SK-N-SH (cell line): ENCODE data around the gene KRT33A. TPM values are rescaled to one million over a fixed set of nuclear protein-coding genes. Genes with fewer than 3 reads are reported as not detected.

Experiments
- CTCF ChIA-PET: fragments of 300-600, 350-600 bp; formaldehyde crosslinking; extraction: SDS; loops from one replicate; lab custom pipeline; 2021; lab: Yijun Ruan, JAX
- POLR2A ChIA-PET: fragments of 350-600 bp; sonication (Branson Sonifier 250); formaldehyde crosslinking; extraction: SDS; loops from one replicate; lab custom pipeline; 2020; ENCODE audit warnings: antibody characterized with exemption, inconsistent platforms; lab: Yijun Ruan, JAX
- DNase-seq: peaks from one replicate; pipeline ENCODE4 v3.0.0; 2012
- H2AFZ ChIP-seq: fragments of 200-600 bp; sonication (generic); 2 replicates; pipeline ENCODE4 v1.8.1; 2016; ENCODE audit warnings: antibody characterized with exemption, mild to moderate bottlenecking, low read depth
- H3F3A ChIP-seq: fragments of 200-600 bp; sonication (generic); replicated peaks from 2 replicates; pipeline ENCODE3; 2016; ENCODE audit warnings: antibody characterized with exemption, mild to moderate bottlenecking; ENCODE audit not compliant: insufficient read depth
- H3K27ac ChIP-seq, 2 experiments: fragments of 200-500 bp in 1 of 2; fragments of 200-600 bp in 1 of 2; sonication (Bioruptor generic) in 1 of 2; sonication (generic), shearing (Covaris generic) in 1 of 2; 2 replicates each; pipeline versions ENCODE4 v1.5.1 to v1.6.1; 2014 to 2016; ENCODE audit warnings: low read depth in 2 of 2, inconsistent platforms in 1 of 2, low read length in 1 of 2, mild to moderate bottlenecking in 1 of 2, mixed read lengths in 1 of 2
- H3K27me3 ChIP-seq: fragments of 200-600 bp; sonication (generic), shearing (Covaris generic); 2 replicates; pipeline ENCODE4 v1.6.1; 2016; ENCODE audit warnings: mixed run types; ENCODE audit not compliant: insufficient read depth
- H3K36me3 ChIP-seq, 2 experiments: fragments of 200-500 bp in 1 of 2; fragments of 200-600 bp in 1 of 2; sonication (Bioruptor generic) in 1 of 2; sonication (generic) in 1 of 2; replicated peaks in 1 of 2; 2 replicates each; pipeline versions ENCODE3 to v1.5.1; 2014 to 2016; ENCODE audit warnings: low read length in 1 of 2, mild to moderate bottlenecking in 1 of 2; ENCODE audit not compliant: insufficient read depth in 2 of 2, control insufficient read depth in 1 of 2
- H3K4me1 ChIP-seq, 2 experiments: fragments of 200-500 bp in 1 of 2; fragments of 200-600 bp in 1 of 2; sonication (Bioruptor generic) in 1 of 2; sonication (generic), shearing (Covaris generic) in 1 of 2; 2 replicates each; pipeline versions ENCODE4 v1.5.1 to v1.6.1; 2014 to 2016; ENCODE audit warnings: low read depth in 1 of 2, low read length in 1 of 2, mixed run types in 1 of 2; ENCODE audit not compliant: insufficient read depth in 2 of 2, control insufficient read depth in 1 of 2
- H3K4me2 ChIP-seq: fragments of 200-600 bp; sonication (generic), shearing (Covaris generic); 2 replicates; pipeline ENCODE4 v1.6.1; 2017; ENCODE audit warnings: mixed run types
- H3K4me3 ChIP-seq, 2 experiments: fragments of 200-500 bp in 1 of 2; fragments of 200-600 bp in 1 of 2; sonication (Bioruptor generic) in 1 of 2; sonication (generic), shearing (Covaris generic) in 1 of 2; 2 replicates each; pipeline versions ENCODE4 v1.5.1 to v1.8.1; 2014 to 2016; ENCODE audit warnings: low read depth in 2 of 2, inconsistent platforms in 1 of 2, low read length in 1 of 2, mild to moderate bottlenecking in 1 of 2, mixed read lengths in 1 of 2, moderate library complexity in 1 of 2
- H3K79me2 ChIP-seq: fragments of 200-600 bp; sonication (generic); 2 replicates; pipeline ENCODE4 v1.8.1; 2017; ENCODE audit warnings: mild to moderate bottlenecking; ENCODE audit not compliant: insufficient read depth
- H3K9ac ChIP-seq: fragments of 200-600 bp; sonication (generic); 2 replicates; pipeline ENCODE4 v1.6.1; 2017; ENCODE audit warnings: mixed run types
- H3K9me2 ChIP-seq: fragments of 200-600 bp; sonication (generic); 2 replicates; pipeline ENCODE4 v1.6.1; 2017; ENCODE audit warnings: mixed run types
- H3K9me3 ChIP-seq: fragments of 200-600 bp; sonication (generic); 2 replicates; pipeline ENCODE4 v1.6.1; 2017; ENCODE audit warnings: mixed run types, mild to moderate bottlenecking, moderate library complexity
- H4K20me1 ChIP-seq: fragments of 200-600 bp; sonication (generic); 2 replicates; pipeline ENCODE4 v1.6.1; 2017; ENCODE audit warnings: mild to moderate bottlenecking, mixed run types; ENCODE audit not compliant: insufficient read depth
- FOXM1 ChIP-seq: IDR thresholded peaks from 2 replicates; pipeline ENCODE4 v1.4.0; 2012; ENCODE audit warnings: low read depth, mild to moderate bottlenecking
- GABPA ChIP-seq: IDR thresholded peaks from 2 replicates; pipeline ENCODE4 v1.4.0; 2012; ENCODE audit warnings: low read depth, mild to moderate bottlenecking
- POLR2AphosphoS5 ChIP-seq: IDR thresholded peaks from 2 replicates; pipeline ENCODE4 v1.6.1; 2012; ENCODE audit warnings: low read depth, low read length
- RCOR1 ChIP-seq: fragments of 150-350 bp; IDR thresholded peaks from 2 replicates; pipeline ENCODE4 v1.6.1; 2017; ENCODE audit warnings: antibody characterized with exemption, low read length
- RXRA ChIP-seq: IDR thresholded peaks from 2 replicates; pipeline ENCODE4 v1.4.0; 2012; ENCODE audit warnings: low read depth, mild to moderate bottlenecking, borderline replicate concordance
- TEAD4 ChIP-seq: IDR thresholded peaks from 2 replicates; pipeline ENCODE4 v1.4.0; 2012; ENCODE audit warnings: mild to moderate bottlenecking, borderline replicate concordance; ENCODE audit not compliant: insufficient read depth
- WGBS: methylation state at CpG from one replicate; pipeline ENCODE4 v1.1.6; 2017; ENCODE audit warnings: low lambda C conversion rate; 5-methylcytosine and 5-hydroxymethylcytosine counted together
- polyA plus RNA-seq, 3 experiments: library from polyadenylated mRNA; depleted of rRNA; stranded (reverse); fragments of >200 nt; gene quantifications; 2 replicates each; pipeline ENCODE4 v1.2.3, GENCODE V29; 2012
- TF ChIP-seq, protein P1 (sequence below): fragments of 150-350 bp; IDR thresholded peaks from 2 replicates; pipeline ENCODE4 v1.6.1; 2017; ENCODE audit warnings: antibody characterized with exemption, low read length, low read depth, borderline replicate concordance
- TF ChIP-seq, protein P2 (sequence below): IDR thresholded peaks from 2 replicates; pipeline ENCODE4 v1.6.1; 2012; ENCODE audit warnings: mild to moderate bottlenecking, low read depth, low read length, moderate library complexity
- TF ChIP-seq, protein P3 (sequence below): fragments of 150-350 bp; IDR thresholded peaks from 2 replicates; pipeline ENCODE4 v1.6.1; 2016; ENCODE audit warnings: mild to moderate bottlenecking, low read depth, low read length
- TF ChIP-seq, protein P4 (sequence below): IDR thresholded peaks from 2 replicates; pipeline ENCODE4; 2012

KRT33A gene
- polyA plus RNA-seq, 1 of the 3 experiments (the other 2 are of a cell fraction): not detected

DNA sequence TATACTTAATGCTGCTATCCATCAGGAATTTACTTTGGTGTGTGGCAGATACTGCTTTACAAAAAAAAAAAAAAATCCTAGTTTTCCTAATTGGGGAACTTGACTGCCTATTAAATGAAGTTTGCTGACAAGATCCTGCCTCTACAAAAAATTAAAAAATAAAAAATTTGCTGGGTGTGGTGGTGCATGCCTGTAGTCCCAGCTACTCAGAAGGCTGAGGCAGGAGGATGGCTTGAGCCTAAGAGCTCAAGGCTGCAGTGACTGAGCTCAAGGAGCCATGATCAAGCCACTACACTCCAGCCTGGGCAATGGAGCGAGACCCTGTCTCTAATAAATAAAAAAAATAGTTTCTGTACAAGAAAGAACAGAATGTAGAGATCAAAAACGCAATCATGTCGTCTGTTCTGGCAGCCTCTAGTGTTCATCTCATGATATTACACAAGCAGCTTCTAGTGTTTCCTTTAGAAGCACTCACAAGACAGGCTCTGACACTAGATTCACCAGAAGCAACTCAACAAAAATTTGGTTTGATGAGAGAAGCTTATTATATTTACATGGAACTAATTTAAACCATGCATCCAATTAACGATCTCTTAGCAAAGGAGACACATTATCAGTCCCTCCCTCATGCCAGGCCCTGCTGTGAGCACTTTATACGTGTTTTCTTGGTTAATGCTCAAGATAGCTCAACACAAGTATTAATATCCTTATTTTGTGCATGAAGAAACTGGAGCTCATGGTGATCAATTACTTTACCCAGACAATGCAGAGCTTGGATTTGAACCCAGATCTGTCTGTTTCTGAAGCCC lies 28.3 kb downstream of the KRT33A start (continued):
- TF ChIP-seq, protein P1, sequence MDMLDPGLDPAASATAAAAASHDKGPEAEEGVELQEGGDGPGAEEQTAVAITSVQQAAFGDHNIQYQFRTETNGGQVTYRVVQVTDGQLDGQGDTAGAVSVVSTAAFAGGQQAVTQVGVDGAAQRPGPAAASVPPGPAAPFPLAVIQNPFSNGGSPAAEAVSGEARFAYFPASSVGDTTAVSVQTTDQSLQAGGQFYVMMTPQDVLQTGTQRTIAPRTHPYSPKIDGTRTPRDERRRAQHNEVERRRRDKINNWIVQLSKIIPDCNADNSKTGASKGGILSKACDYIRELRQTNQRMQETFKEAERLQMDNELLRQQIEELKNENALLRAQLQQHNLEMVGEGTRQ: no peak
- TF ChIP-seq FOXM1: no peak
- no peak for TF ChIP-seq RXRA
- TF ChIP-seq TEAD4: no peak

DNA sequence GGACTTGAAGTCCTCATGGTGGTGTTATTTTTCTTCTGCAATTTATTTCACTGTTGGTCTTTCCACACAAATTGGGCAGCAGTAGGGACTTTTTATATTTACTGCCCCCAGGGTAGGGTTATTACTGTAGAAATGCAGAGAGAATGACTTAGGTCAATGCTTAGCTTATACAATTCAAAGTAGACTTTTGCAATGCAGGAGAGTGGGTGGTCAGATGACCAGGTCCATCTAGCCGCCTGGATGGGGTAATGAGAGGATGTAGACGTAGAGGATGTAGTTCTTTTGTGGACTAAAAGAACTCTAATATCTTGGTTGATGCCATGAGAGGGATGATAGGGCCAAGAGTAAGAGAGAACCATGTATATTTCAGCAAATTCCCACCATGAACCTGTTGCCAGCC lies 32.4 kb downstream of the KRT33A start:
- Histone ChIP-seq H3K27me3 (peaks cover 29% of the 10 kb centered on the region), H3K9me2 (no peaks in the 10 kb centered on the region), H3K36me3 (peaks cover 0 to 9% of the 10 kb centered on the region in 2 experiments), H2AFZ (no peak overlapping the region), H3K4me3 (no peak overlapping the region), H3K27ac (no peak overlapping the region), H3F3A (no peaks in the 10 kb centered on the region), H3K9ac (no peak overlapping the region), H3K79me2 (no peaks in the 10 kb centered on the region), H3K9me3 (peaks cover 12% of the 10 kb centered on the region), H3K4me1 (no peaks in the 10 kb centered on the region), H3K4me2 (no peak overlapping the region), H4K20me1 (no peaks in the 10 kb centered on the region)
- POLR2A ChIA-PET: no interaction called here
- CTCF ChIA-PET: interaction anchor here (1.3 kb wide), 1 partner anchor 345 kb away, joined by 3 read pairs; no protein-coding TSS in a partner anchor
- WGBS: 7% methylated on average over 2 of the region's 2 CpGs
- no peak for DNase-seq
- TF ChIP-seq, protein P2, sequence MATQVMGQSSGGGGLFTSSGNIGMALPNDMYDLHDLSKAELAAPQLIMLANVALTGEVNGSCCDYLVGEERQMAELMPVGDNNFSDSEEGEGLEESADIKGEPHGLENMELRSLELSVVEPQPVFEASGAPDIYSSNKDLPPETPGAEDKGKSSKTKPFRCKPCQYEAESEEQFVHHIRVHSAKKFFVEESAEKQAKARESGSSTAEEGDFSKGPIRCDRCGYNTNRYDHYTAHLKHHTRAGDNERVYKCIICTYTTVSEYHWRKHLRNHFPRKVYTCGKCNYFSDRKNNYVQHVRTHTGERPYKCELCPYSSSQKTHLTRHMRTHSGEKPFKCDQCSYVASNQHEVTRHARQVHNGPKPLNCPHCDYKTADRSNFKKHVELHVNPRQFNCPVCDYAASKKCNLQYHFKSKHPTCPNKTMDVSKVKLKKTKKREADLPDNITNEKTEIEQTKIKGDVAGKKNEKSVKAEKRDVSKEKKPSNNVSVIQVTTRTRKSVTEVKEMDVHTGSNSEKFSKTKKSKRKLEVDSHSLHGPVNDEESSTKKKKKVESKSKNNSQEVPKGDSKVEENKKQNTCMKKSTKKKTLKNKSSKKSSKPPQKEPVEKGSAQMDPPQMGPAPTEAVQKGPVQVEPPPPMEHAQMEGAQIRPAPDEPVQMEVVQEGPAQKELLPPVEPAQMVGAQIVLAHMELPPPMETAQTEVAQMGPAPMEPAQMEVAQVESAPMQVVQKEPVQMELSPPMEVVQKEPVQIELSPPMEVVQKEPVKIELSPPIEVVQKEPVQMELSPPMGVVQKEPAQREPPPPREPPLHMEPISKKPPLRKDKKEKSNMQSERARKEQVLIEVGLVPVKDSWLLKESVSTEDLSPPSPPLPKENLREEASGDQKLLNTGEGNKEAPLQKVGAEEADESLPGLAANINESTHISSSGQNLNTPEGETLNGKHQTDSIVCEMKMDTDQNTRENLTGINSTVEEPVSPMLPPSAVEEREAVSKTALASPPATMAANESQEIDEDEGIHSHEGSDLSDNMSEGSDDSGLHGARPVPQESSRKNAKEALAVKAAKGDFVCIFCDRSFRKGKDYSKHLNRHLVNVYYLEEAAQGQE: no peak
- TF ChIP-seq, protein P1: no peak
- TF ChIP-seq GABPA (no peak), POLR2AphosphoS5 (no peak), RXRA (no peak), RCOR1 (no peak)
- TF ChIP-seq, protein P3, sequence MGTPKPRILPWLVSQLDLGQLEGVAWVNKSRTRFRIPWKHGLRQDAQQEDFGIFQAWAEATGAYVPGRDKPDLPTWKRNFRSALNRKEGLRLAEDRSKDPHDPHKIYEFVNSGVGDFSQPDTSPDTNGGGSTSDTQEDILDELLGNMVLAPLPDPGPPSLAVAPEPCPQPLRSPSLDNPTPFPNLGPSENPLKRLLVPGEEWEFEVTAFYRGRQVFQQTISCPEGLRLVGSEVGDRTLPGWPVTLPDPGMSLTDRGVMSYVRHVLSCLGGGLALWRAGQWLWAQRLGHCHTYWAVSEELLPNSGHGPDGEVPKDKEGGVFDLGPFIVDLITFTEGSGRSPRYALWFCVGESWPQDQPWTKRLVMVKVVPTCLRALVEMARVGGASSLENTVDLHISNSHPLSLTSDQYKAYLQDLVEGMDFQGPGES: no peak
- TF ChIP-seq, protein P4, sequence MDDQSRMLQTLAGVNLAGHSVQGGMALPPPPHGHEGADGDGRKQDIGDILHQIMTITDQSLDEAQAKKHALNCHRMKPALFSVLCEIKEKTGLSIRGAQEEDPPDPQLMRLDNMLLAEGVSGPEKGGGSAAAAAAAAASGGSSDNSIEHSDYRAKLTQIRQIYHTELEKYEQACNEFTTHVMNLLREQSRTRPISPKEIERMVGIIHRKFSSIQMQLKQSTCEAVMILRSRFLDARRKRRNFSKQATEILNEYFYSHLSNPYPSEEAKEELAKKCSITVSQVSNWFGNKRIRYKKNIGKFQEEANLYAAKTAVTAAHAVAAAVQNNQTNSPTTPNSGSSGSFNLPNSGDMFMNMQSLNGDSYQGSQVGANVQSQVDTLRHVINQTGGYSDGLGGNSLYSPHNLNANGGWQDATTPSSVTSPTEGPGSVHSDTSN: no peak
